UCSD-AML1 (cell line): ENCODE measurements around the gene TEX261.
A peak's percentile ranks its signal among the peaks of the same experiment; 100 is the strongest.

Experiments
- DNase-seq: peaks from one replicate; lab custom pipeline; 2025; ENCODE audit not compliant: unreplicated experiment; lab: John Stamatoyannopoulos, UW

Gene TEX261

DNA sequence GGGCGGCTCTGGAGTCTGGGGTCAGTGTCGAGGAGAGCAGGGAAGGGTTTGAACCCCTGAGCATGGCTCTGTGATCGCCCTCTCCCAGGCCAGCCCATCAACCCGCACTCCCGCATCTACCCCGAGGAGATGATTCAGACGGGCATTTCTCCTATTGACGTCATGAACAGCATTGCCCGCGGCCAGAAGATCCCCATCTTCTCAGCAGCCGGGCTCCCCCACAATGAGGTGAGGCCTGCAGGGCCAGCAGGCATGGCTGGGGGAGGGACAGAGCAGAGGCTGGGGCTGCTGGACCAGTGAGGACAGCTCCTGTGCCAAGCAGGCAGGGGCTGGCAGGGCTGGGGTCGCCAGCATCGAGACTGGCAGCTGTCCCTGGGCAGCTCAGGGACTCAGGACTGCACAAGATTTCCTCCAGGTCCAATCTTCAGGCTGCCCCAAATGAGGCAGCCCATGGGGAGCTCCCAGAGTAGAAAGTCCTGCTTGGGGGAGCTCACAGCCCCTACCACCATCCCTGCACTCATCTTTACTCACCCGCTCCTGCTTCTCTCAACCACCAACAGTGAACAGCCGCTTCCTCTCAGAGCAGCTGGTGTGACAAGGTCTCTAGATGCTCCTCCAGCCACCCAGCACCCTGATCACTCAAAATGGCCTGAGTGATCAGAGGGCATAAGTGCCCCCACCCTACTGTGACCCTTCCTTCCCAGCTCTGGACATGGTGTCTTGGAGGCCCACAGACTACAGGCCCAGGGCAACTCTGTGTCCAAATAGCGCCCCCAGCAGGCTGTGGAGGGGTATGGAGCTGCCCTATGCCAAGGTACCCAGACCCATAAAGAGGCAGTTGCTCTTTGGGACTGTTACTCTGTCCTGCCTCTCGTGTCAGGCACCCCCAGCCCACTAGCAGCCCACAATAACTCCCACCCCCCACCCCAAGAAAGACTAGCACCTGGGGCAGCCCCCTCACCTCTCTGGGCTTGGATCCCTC lies 34.5 kb downstream of the TEX261 start:
- DNase-seq: no peak

DNA sequence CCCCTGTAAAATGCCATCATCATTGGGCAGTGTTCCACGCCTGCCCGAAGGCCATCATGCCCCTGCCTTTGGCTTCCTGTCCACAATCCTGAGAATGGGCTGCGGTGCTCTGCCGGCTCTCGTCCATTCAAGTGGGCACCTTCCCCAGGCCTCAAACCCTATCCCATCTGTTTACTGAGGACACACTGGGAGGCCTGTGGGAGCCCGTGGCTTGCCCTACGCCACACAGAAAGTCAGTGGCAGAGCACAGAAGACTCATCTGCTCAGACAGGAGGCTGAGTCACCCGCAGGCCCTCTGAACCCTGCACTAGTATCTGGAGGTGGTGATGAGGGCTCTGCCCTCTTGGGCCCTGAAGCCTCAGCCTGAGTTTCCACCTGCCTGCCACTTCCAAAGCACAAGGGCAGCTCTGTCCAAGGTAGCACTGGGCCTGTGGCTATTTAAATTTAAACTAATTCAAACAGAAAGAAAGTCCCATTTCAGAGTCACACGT lies 35.4 kb downstream of the TEX261 start:
- no peak for DNase-seq

DNA sequence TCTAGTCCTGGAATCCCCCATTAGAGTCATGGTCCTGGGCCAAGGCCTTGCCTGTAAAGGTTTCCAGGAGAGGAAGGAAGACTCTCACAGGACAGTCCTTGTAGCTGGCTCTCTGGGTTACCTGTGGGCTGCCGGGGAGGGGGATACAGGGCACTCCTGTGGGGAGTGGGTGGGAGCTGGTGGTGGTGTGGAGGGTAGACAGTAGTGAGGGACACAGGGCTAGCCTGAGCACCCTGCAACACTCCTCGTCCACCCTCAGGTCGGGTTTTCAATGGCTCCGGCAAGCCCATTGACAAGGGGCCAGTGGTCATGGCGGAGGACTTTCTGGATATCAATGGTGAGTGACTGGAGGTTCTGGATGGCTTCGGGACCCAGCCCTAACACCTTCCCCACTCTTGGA lies 35.9 kb downstream of the TEX261 start:
- DNase-seq: no peak

DNA sequence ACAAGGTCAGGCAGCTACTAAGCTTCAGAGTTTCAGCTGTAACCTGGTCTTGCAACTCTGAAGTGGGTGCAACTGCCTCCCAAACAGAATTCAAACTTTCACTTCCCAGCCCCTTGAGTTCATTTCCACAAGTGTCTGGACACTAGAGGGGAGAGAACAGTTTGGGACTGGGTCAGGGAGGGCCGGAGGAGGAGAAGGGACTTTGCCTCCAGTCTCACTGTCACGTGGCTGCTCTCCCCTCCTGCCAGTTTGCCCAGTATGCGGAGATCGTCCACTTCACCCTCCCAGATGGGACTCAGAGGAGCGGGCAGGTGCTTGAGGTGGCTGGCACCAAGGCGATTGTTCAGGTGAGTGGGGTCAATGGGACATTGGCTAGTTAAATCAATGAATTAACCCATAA lies 36.9 kb downstream of the TEX261 start:
- DNase-seq: no peak

DNA sequence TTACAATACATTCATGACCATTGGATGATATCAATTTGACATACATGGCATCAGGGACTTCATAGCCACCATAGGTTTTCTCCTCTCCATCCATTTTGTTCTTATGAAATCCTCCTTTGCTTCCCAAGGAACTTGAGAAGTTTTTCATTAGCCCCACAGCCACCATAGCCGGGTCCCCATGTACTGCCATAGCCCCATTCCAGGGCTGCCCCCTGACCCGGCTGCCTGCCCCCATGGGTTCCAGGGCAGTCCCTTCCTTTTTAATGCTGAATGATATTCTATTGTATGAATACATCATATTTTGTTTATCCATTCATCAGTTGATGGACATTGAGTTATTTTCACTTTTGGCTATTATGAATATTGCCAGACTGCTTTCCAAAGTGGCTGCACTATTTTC lies 38.5 kb downstream of the TEX261 start:
- DNase-seq: no peak

DNA sequence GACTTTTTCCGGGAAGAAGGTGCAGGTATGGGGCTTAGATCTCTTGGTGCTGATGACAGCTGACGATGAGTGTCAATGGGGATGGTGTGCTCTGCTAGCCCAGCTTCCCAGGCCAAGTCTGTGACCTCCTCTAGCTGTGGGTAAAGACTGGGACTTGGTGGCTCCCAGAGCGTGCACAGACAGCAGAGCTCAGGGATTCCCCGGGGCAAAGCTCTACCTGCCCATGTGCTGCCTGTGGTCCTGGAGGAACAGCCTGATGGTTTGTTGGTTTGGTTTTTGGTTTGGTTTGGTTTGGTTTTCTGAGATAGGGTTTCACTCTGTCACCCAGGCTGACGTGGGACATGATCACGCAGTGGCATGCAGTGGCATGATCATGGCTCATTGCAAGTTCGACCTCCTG lies 39.8 kb downstream of the TEX261 start:
- no peak for DNase-seq

DNA sequence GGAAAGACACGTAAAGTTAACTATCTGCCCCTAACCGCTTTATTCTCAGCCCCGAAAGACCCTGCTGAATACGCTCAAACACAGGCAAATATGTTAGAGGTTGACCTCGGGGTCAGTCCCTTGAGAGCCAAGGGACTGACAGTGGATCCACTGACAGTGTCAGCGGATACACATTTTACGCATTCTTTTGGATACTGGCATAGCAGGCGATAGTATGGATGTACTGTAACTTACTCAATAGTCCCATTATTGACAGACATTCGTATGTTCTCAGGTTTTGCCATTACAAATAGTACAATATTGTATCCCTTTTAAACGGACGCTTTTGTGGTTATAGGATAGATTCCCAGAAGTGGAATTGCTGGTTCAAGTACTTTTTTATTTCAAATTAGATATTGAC lies 45.6 kb downstream of the TEX261 start:
- no peak for DNase-seq

DNA sequence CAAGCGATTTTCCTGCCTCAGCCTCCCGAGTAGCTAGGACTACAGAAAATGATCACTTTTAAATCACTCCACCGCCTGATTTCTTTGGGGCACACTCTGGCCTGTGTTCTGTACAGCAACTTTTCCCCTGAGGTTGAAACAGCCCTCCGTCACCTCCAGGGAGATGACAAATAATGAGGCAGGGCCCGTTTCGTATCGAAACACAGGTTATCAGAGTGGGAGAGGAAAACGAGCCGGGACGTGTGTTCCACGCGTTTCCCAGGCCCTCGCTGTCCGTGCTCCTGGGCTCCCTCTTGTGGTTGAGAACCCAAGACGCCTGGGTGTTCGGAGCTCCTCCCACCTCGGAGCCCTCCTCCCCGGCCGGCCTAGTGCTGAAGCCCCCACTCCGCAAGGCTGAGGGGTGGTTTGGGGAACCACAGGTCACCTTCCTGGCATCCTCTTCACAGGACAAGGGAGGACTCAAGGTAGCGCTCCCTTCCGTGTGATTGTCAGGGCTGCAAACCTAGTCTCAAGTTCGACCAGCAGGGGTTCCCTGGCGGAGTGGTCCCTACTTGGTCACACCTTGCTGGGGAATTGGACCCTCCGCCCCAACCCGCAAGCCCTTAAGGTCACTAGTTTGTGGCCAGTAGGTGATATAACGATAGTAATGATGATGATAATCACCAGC lies 46.2 kb downstream of the TEX261 start:
- DNase-seq: peak; percentile 72

DNA sequence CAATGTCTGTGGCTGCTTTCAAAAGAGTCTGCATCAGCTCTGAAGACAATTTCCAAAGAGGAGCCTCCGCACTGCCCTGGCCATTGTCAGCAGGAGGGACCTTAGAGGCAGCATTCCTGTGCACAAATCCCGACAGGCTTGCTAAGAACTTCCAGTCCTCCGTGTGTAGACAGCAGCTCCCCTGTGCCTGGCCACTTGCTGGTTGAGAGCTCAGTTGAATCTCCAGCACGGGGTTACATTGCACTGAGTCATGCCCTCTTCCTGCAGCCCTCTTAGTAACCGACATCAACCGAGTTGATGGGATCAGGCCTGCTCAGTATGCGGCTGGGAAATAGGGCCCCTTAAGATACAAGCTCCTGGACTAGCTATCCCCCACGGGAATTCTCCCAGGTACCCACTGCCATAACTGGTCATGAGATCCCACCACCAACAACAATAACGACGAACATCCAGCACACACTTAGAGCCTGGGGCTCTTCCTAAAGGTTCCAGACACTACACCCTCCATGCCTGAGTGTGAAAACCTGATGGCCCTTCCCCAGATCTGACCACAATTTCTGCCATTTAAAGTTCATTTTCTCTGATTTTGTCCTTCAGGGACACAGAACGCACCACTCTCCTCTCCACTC lies 47.0 kb downstream of the TEX261 start:
- no peak for DNase-seq

DNA sequence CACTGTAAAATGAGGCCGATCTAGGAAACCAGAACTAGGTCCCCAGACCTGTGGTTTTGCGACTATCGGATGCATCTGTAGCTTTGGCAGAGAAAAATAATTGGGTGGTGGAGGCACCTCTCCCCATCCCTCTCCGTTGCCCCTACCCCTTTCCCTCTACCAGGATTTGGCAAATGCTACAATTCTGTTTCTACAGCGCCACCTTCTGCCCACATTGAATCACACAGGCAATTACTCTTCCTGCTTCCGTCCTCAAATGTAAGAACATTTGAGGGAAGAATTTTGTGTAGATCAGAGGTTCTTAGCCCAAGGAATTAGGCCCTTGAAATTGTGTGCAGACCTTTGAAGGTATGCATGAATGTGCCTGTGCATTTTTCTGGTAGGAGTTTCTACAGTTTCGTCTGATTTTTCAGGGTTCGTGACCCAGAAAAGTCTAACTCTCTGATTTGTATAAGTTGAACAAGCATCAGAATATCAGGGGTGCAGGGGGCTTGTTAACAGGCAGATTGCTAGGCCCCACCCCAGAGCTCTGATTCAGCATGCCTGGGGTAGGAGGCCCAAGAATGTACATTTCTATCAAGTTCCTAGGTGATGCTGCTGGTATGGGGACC lies 47.7 kb downstream of the TEX261 start:
- DNase-seq: peak; percentile 39

DNA sequence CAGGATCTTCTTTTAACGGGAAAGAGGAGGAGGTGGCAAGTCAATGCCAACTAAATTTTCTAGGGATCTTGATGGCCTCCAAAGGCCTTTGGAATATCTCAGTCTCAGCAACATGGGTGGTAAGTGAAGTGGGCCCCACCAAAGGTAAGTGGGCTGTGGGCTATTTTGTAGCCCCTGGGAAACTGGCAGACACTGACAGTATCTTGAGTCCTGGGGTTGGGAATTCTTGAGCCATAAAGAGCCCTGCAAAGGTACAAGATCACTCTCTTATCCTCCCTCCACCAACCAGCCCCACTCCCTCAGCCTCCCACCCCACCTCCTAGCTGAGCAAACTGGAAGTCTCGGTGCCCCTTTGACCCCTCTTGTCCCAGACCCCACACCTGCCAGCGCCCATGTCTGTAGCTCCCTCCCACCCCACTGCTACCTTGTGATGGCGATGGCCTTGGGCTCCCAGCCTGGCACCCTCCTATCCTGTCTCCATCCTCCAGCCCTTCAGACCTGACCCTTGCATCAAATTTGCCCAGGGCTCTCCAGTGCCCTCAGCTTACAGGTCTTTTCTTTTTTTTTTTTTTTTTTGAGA lies 50.5 kb downstream of the TEX261 start:
- no peak for DNase-seq

DNA sequence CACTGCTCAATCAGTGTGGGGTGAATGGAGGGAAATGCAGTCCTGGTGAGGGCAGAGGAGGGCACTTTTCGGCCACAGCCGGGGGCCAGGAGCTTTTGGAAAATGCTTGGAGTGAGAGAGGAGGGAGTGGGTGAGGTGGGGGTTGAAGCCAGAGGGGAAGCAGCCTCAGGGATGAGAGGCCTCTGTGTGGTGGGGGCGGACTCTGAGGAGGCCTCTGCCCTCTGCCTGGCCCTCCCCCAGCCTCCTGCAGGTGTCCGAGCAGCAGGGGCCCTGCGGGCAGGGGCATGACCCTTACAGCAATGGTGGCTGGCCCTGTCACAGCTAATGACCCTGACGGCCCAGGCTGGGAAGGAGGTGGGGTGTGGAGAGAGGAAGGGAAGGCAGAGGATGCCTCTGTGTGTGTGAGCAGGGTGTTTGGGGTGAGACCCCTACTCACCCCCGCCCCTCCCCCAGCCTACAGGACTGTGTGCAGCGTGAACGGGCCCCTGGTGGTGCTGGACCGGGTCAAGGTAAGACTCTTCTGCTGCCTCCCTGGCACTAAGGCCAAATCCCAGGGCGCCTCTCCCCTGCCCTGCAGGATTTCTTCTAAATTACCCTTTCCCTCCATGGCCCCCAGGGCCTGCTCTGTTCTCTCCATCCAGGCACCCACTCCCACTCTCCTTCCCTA lies 51.3 kb downstream of the TEX261 start:
- no peak for DNase-seq

DNA sequence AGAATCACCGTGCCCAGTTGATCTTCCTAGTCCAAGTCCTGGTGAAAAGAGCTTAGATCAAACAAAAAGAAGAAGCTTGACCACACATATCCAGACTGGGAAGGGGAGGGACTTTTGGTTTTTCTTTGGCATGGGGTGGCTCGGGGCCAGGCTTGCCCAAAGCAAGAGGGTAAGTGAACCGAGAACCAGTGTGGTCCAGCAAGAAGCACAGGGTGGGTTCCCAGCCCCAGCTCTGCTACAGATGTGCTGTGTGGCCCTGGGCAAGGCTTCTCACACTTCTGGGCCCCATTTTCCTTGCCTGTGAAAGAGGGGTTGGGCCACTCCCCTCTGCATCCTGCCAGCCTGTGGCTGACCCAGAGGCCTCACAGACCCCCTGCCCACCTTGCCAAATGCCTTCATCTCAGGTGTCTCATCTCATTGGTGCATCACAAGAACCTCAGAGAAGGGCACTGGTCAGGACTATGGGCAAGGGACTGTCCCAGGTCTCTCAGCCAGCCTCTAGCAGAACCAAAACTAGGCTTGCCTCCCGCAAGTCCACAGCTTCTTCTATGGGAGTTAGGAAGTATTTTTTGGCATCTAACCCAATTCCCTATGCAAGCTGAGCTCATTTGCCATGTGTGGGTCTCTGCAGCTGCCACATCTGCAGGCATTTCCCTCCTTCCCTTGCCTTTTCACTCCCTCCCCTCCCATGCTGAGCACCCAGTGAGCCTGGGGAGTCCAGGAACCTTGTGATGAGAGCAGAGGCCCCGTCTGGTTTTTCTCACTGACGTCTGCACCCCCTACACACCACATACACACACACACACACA lies 52.1 kb downstream of the TEX261 start:
- no peak for DNase-seq

DNA sequence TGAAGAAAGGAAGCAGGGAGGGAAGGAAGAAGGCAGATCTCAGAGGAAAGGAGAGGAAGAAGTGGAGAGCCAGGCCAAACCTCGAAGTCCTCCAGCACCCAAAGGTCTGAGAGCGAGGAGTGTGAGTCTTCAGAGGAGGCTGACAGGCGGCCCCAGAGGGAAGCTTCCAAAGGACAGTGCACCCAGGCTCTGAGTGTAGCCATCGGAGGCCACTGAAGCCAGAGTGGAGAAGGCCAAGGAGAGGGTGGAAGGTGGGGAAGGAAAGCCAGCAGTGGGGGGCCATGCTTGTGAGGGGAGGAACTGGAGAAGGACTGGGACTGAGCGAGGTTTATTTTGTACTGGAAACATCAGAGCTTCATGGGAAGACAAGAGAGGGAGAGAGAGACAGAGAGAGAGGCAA lies 53.0 kb downstream of the TEX261 start:
- no peak for DNase-seq

DNA sequence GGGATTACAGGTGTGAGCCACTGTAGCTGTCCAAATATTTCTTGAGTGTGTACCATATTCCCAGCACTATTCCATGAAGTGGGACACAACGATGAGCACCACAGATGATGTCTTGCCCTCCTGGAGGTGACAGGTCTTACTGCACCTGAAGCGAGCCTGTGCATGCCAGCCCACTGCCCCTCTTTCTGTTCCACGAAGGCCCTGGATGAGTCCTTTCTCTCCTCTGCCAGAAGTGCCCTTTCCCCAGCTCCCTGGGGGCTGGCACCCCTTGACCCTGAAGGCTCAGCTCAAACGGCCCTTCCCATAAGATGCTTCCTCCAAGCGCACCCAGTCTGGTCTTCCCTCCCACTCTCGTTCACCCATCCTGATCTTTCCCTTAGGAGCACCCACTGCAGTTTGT lies 53.5 kb downstream of the TEX261 start:
- DNase-seq: no peak

DNA sequence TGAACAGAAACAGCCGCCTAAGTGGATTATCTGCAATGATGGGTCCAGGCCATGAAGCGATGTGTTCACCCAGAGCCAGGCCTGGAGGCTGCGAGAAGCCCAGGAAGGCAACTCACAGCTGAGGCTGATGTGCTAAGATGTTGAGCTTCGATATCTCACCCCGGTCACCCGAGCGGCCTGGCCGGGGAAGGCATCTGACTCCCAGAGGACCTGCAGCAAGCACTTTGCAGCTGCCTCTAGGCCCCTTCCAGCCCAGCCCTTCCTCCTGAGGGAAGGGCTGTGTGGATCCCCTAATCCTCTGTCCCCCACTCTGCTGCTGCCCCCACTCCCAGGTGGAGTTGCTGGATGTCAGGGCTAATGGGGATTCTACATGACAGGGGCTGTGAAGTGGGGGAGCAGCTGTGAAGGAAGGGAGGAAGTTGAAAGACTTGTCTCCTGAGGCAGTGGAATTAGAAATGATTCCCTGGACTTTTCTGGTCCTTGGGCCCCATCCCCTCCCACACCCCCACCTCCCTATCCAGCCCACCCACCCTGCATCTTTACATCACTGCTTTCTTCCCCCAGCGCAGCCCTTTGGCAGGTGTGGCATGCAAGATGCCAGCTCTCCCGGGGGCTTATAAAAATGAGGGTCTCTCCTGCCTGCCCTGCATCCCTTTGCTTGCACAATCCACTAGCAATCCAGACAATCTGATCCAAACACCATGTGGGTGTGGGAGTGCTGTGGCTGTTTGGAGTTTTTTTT lies 54.7 kb downstream of the TEX261 start:
- DNase-seq: no peak

DNA sequence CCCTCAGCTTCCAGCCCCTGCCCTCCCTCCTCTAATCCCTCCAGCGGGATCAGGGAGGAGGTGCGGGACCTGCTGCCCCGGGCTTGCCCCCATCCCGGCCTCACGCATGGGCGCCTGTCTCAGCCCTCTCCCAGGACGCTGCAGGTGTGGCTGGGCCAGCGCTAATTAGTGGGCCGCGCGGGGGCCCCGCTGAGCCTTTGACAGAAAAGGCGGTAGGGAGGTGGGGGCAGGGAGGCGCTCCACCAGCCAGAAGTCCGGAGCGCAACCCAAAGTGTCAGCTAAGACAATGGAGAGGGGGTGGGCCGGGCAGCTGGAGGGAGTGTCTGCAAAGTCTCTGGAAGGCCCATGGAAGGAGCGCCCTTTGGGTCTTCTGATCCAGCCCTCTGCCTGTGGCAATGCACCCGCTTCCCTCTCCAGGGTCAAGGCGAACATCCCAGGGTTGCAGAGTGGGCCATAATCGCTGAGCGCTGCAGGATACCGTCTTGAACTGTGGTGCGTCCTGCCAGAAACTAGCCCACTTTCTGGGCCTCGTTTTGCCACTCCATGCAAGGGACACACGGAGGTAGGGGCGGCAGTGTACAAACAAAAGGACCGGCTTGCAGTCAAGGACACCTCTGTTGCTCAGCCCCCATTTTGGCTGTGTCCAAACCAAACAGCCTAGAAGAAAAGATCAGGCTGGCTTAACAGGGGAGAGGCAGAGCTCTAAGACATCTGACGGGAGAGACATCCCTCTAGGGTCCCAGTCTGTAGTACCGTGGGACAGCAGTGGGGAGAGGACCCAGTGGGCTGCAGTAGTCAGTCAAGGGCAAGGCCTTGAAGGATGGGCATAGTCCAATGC lies 55.5 kb downstream of the TEX261 start:
- no peak for DNase-seq

DNA sequence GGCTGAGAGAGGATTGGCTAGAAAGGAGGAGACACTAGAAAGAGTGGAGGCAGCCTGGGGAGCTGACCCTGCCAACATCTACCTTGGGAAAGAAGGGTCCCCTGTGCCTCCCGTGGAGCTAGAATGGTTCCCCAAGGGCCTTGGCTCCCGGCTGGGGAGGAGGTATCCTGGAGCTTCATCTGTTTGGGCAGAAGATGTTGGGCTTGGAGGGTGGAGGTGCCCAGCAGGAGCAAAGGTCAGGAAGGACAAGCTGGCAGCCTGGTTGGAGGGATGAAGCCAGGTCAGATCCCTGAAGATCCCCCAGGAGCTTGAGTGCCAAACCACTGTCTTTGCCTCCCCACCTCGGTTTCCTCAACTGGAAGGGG lies 56.1 kb downstream of the TEX261 start:
- DNase-seq: no peak
